Measurements from ENCODE around the gene CDH11. TPM values are rescaled to one million over a fixed set of nuclear protein-coding genes. Genes with fewer than 3 reads are reported as not detected.

Gene CDH11
- total and polyA plus RNA-seq, 2 experiments from 2014 or later: 3.5 to 19.6 TPM

- TF ChIP-seq ZNF462 (CRISPR knock-in tag; IDR thresholded peaks at IDR 0.05) (no peak), STAT1 (IDR thresholded peaks at IDR 0.05; ENCODE audit: unreplicated experiment) (no peak), ZNF114 (CRISPR knock-in tag; IDR thresholded peaks at IDR 0.05) (no peak), JUNB (IDR thresholded peaks at IDR 0.05; ENCODE audit: unreplicated experiment) (no peak), ZNF331 (CRISPR knock-in tag; IDR thresholded peaks at IDR 0.05; ENCODE audit: low read depth) (no peak), POLR2AphosphoS5 (IDR thresholded peaks at IDR 0.05; ENCODE audit: low read depth) (no peak), ETS1 (IDR thresholded peaks at IDR 0.05) (no peak)
Observed at GRCh38 chr16:65032387-65032786, 89.5 kb downstream of the CDH11 start (continued).

- Histone ChIP-seq H2AFZ (no peak overlapping the region), H3K4me3 (no peak overlapping the region), H3K4me2 (no peak overlapping the region), H3K36me3 (ENCODE audit: insufficient read depth) (no peaks in the 10 kb centered on the region), H4K20me1 (replicated peaks; ENCODE audit: insufficient read depth) (no peaks in the 10 kb centered on the region), H3K27ac (ENCODE audit: low read depth) (no peak overlapping the region), H3K79me2 (replicated peaks; ENCODE audit: insufficient read depth) (no peaks in the 10 kb centered on the region), H3K27me3 (ENCODE audit: insufficient read depth) (no peaks in the 10 kb centered on the region), H3K4me1 (ENCODE audit: insufficient read depth) (no peaks in the 10 kb centered on the region), H3K9me2 (ENCODE audit: insufficient read depth) (peaks cover 26% of the 10 kb centered on the region), H3F3A (replicated peaks; ENCODE audit: low read depth) (no peaks in the 10 kb centered on the region)
- no peak for ATAC-seq
- Mint-ChIP-seq H3K4me3 (no peak overlapping the region), H3K9me3 (no peaks in the 10 kb centered on the region), H3K27me3 (ENCODE audit: insufficient read depth, low read depth, poor library complexity) (no peaks in the 10 kb centered on the region), H3K27ac (no peak overlapping the region), H3K36me3 (ENCODE audit: low read depth) (no peaks in the 10 kb centered on the region), H3K4me1 (0 out of 3 replicates have a peak, but pooled peaks cover 5% of the 10 kb centered on the region)
- no peak for DNase-seq (ENCODE audit: low spot score)
- TF ChIP-seq REST (IDR thresholded peaks at IDR 0.05; ENCODE audit: unreplicated experiment) (no peak), STAT1 (IDR thresholded peaks at IDR 0.05; ENCODE audit: unreplicated experiment) (no peak), JUNB (IDR thresholded peaks at IDR 0.05; ENCODE audit: unreplicated experiment) (no peak), CREB1 (CRISPR knock-in tag; IDR thresholded peaks at IDR 0.05; ENCODE audit: low read depth) (no peak), EZH2 (IDR thresholded peaks at IDR 0.05; ENCODE audit: low read depth, unreplicated experiment) (no peak), CTCF (conservative IDR thresholded peaks at IDR 0.05; ENCODE audit: low read depth in 2 of 2) (no peak)
Observed at GRCh38 chr16:65024767-65025178, 97.1 kb downstream of the CDH11 start.
